HG02943 (cell line): Measurements from ENCODE around the gene PSMD8.

Experiments
- ATAC-seq: cut with Tn5 transposase; IDR thresholded peaks from one replicate; pipeline ENCODE4 v1.9.1; 2021; ENCODE audit warnings: mild to moderate bottlenecking, low read depth, moderate library complexity; ENCODE audit not compliant: unreplicated experiment

The PSMD8 gene

DNA sequence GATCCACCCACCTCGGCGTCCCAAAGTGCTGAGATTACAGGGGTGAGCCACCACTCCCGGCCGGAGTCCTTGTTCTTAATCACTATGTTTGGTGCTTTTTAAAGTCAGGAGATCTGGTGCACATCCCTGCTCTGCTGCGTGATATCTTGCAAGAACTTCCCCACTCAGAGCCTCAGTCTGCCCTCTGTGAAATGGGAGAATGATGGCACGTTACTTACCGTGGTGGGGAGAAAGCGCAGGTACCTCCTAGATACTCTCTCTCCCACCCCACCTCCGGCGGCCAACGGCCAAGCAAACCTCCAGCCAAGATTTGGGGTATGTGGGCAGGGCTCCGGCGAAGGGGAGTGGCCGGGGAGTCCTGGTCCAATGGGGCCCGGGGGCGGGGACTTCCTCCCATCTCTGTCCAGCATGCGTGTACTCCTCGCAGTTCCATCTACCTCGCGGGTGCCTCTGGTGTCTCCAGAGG, 58.9 kb downstream of the PSMD8 start, which contains the start of gene RYR1:
Gene RYR1, plus strand, starts transcription at position 424 of the 466 bp plus-strand sequence. CDS start 139 bp downstream, outside the sequence.
- no peak for ATAC-seq
